Peyer's patch (tissue), 4 donors: Measurements from ENCODE around the gene CETP.

Experiments used
- CTCF ChIP-seq, 6 experiments: fragments of 450-650 bp in 4 of 6; fragments of 200-600 bp in 2 of 6; sonication (generic) in 1 of 6; IDR thresholded peaks; one replicate each; pipeline ENCODE4 v1.5.1; 2017 to 2019; ENCODE audit warnings: antibody characterized with exemption in 6 of 6, mild to moderate bottlenecking in 3 of 6, moderate library complexity in 1 of 6
- POLR2A ChIP-seq, 2 donors: fragments of 450-650 bp; IDR thresholded peaks; one replicate each; pipeline ENCODE4 v1.5.1; 2017; ENCODE audit warnings: antibody characterized with exemption in 2 of 2, mild to moderate bottlenecking in 2 of 2, moderate library complexity in 2 of 2

- TF ChIP-seq CTCF (IDR thresholded peaks at IDR 0.05) (no peak), POLR2A (IDR thresholded peaks at IDR 0.05) (no peak)
Measured at GRCh38 chr16:56980201-56980535, 18.4 kb downstream of the CETP start.
